H9 (cell line): ENCODE measurements around the gene MBD3L2. TPM values are rescaled to one million over a fixed set of nuclear protein-coding genes. Genes with fewer than 3 reads are reported as not detected.

Experiments
- DNase-seq: peaks from one replicate; pipeline ENCODE4 v3.0.0-alpha.2; 2017
- H2AFZ ChIP-seq: one replicate; pipeline ENCODE4 v1.6.1; 2013; ENCODE audit warnings: mild to moderate bottlenecking, low read length, control low read depth, moderate library complexity
- H2AK5ac ChIP-seq: 2 replicates; pipeline ENCODE4 v1.6.1; 2013; ENCODE audit warnings: low read length, control low read depth, mixed read lengths; ENCODE audit not compliant: insufficient read length
- H2BK120ac ChIP-seq: one replicate; pipeline ENCODE4 v1.6.1; 2013; ENCODE audit warnings: low read depth, mild to moderate bottlenecking, low read length, control low read depth, inconsistent platforms; ENCODE audit not compliant: poor library complexity, severe bottlenecking
- H2BK12ac ChIP-seq: 2 replicates; pipeline ENCODE4 v1.6.1; 2013; ENCODE audit warnings: low read length, control low read depth, mixed read lengths, low read depth; ENCODE audit not compliant: insufficient read length
- H2BK15ac ChIP-seq: 2 replicates; pipeline ENCODE4 v1.6.1; 2013; ENCODE audit warnings: low read depth, low read length, control low read depth
- H2BK20ac ChIP-seq: one replicate; pipeline ENCODE4 v1.6.1; 2013; ENCODE audit warnings: low read depth, mild to moderate bottlenecking, low read length, control low read depth, inconsistent platforms; ENCODE audit not compliant: poor library complexity, severe bottlenecking
- H2BK5ac ChIP-seq: 2 replicates; pipeline ENCODE4 v1.6.1; 2013; ENCODE audit warnings: low read length, control low read depth, mixed read lengths; ENCODE audit not compliant: insufficient read length
- H3K14ac ChIP-seq: 2 replicates; pipeline ENCODE4 v1.6.1; 2013; ENCODE audit warnings: low read length, control low read depth; ENCODE audit not compliant: insufficient read depth
- H3K18ac ChIP-seq: 2 replicates; pipeline ENCODE4 v1.6.1; 2013; ENCODE audit warnings: low read depth, mild to moderate bottlenecking, mixed read lengths, low read length, control low read depth; ENCODE audit not compliant: insufficient read length
- H3K23ac ChIP-seq: 2 replicates; pipeline ENCODE4 v1.6.1; 2013; ENCODE audit warnings: low read length, control low read depth, mixed read lengths, low read depth; ENCODE audit not compliant: insufficient read length
- H3K23me2 ChIP-seq: 2 replicates; pipeline ENCODE4 v1.6.1; 2013; ENCODE audit warnings: low read depth, mild to moderate bottlenecking, mixed read lengths, low read length, control low read depth; ENCODE audit not compliant: insufficient read length, poor library complexity, severe bottlenecking
- H3K27ac ChIP-seq: 2 replicates; pipeline ENCODE4 v1.5.1; 2013; ENCODE audit warnings: low read length, control low read depth, mixed read lengths, low read depth; ENCODE audit not compliant: insufficient read length
- H3K27me3 ChIP-seq: 2 replicates; pipeline ENCODE4 v1.6.1; 2013; ENCODE audit warnings: low read length, control low read depth, inconsistent platforms; ENCODE audit not compliant: insufficient read depth
- H3K4ac ChIP-seq: 2 replicates; pipeline ENCODE4 v1.6.1; 2013; ENCODE audit warnings: low read depth, mild to moderate bottlenecking, control low read depth, inconsistent platforms, low read length, moderate library complexity
- H3K4me1 ChIP-seq: 2 replicates; pipeline ENCODE4 v1.6.1; 2013; ENCODE audit warnings: low read length, control low read depth, inconsistent platforms; ENCODE audit not compliant: insufficient read depth
- H3K4me2 ChIP-seq: 2 replicates; pipeline ENCODE4 v1.6.1; 2013; ENCODE audit warnings: low read length, control low read depth, mixed read lengths; ENCODE audit not compliant: insufficient read length, insufficient read depth
- H3K56ac ChIP-seq: 2 replicates; pipeline ENCODE4 v1.6.1; 2013; ENCODE audit warnings: low read depth, mild to moderate bottlenecking, mixed read lengths, low read length, control low read depth; ENCODE audit not compliant: insufficient read length
- H3K79me1 ChIP-seq: 2 replicates; pipeline ENCODE4 v1.6.1; 2013; ENCODE audit warnings: low read depth, mild to moderate bottlenecking, moderate library complexity, low read length, control low read depth, inconsistent platforms; ENCODE audit not compliant: insufficient read depth, poor library complexity, severe bottlenecking
- H3K79me2 ChIP-seq: 2 replicates; pipeline ENCODE4 v1.6.1; 2013; ENCODE audit warnings: low read length, control low read depth, inconsistent platforms; ENCODE audit not compliant: insufficient read depth
- H3K9ac ChIP-seq: 2 replicates; pipeline ENCODE4 v1.6.1; 2013; ENCODE audit warnings: low read length, control low read depth, mixed read lengths; ENCODE audit not compliant: insufficient read length; ENCODE audit errors: extremely low read depth
- H3K9me3 ChIP-seq: one replicate; pipeline ENCODE4 v1.6.1; 2013; ENCODE audit warnings: low read depth, low read length, inconsistent platforms; ENCODE audit not compliant: control insufficient read depth
- H3T11ph ChIP-seq: one replicate; pipeline ENCODE4 v1.6.1; 2013; ENCODE audit warnings: mild to moderate bottlenecking, low read length, control low read depth, inconsistent platforms
- H4K20me1 ChIP-seq: one replicate; pipeline ENCODE4 v1.6.1; 2013; ENCODE audit not compliant: control insufficient read depth, insufficient read length, insufficient read depth
- H4K5ac ChIP-seq: 2 replicates; pipeline ENCODE4 v1.6.1; 2013; ENCODE audit warnings: low read depth, mild to moderate bottlenecking, mixed read lengths, low read length, control low read depth; ENCODE audit not compliant: insufficient read length
- H4K8ac ChIP-seq: replicated peaks from 2 replicates; pipeline ENCODE4 v1.6.1; 2013; ENCODE audit warnings: low read length, control low read depth, mixed read lengths, low read depth; ENCODE audit not compliant: insufficient read length
- H4K91ac ChIP-seq: 2 replicates; pipeline ENCODE4 v1.6.1; 2013; ENCODE audit warnings: low read depth, mild to moderate bottlenecking, moderate library complexity, mixed read lengths, low read length, control low read depth; ENCODE audit not compliant: insufficient read length
- H3K27ac Mint-ChIP-seq, 3 experiments: 2 replicates in 2 of 3; 3 replicates in 1 of 3; pipeline ENCODE4 v1.8.0; 2020 to 2021; ENCODE audit warnings: mixed read lengths in 3 of 3, mild to moderate bottlenecking in 1 of 3, moderate library complexity in 1 of 3
- H3K27me3 Mint-ChIP-seq: 2 replicates; pipeline ENCODE4 v1.8.0; 2021; ENCODE audit warnings: low read depth, mild to moderate bottlenecking, moderate library complexity, mixed read lengths
- H3K36me3 Mint-ChIP-seq, 3 experiments: 2 replicates in 2 of 3; 3 replicates in 1 of 3; pipeline ENCODE4 v1.8.0; 2020 to 2021; ENCODE audit warnings: low read depth in 3 of 3, mixed read lengths in 3 of 3; ENCODE audit not compliant: insufficient read depth in 1 of 3
- H3K4me1 Mint-ChIP-seq, 2 experiments: 2 replicates each; pipeline ENCODE4 v1.8.0; 2020; ENCODE audit warnings: mixed read lengths in 2 of 2
- H3K4me3 Mint-ChIP-seq, 2 experiments: 2 replicates in 1 of 2; 3 replicates in 1 of 2; pipeline ENCODE4 v1.8.0; 2020 to 2021; ENCODE audit warnings: mild to moderate bottlenecking in 2 of 2, mixed read lengths in 2 of 2, moderate library complexity in 1 of 2
- H3K9me3 Mint-ChIP-seq, 2 experiments: 2 replicates in 1 of 2; 3 replicates in 1 of 2; pipeline ENCODE4 v1.8.0; 2020; ENCODE audit warnings: mild to moderate bottlenecking in 2 of 2, mixed read lengths in 2 of 2, moderate library complexity in 1 of 2
- CTCF ChIP-seq: fragments of 200-600 bp; sonication (generic); conservative IDR thresholded peaks from 3 replicates; pipeline ENCODE4 v1.8.0; 2021; ENCODE audit warnings: antibody characterized with exemption, mild to moderate bottlenecking
- WGBS: extraction: QIAGEN DNeasy Blood & Tissue Kit; methylation state at CpG from one replicate; pipeline ENCODE4 v1.1.7; 2013; ENCODE audit warnings: missing lambda C conversion rate, low lambda C conversion rate, mixed read lengths; ENCODE audit not compliant: insufficient read length; ENCODE audit errors: extremely low coverage; 5-methylcytosine and 5-hydroxymethylcytosine counted together
- total RNA-seq: library from RNA; stranded (reverse); gene quantifications from 2 replicates; pipeline ENCODE4 v1.2.1, GENCODE V29; 2021

MBD3L2 gene
- total RNA-seq, 1 experiment from 2014 or later, result not detected

DNA sequence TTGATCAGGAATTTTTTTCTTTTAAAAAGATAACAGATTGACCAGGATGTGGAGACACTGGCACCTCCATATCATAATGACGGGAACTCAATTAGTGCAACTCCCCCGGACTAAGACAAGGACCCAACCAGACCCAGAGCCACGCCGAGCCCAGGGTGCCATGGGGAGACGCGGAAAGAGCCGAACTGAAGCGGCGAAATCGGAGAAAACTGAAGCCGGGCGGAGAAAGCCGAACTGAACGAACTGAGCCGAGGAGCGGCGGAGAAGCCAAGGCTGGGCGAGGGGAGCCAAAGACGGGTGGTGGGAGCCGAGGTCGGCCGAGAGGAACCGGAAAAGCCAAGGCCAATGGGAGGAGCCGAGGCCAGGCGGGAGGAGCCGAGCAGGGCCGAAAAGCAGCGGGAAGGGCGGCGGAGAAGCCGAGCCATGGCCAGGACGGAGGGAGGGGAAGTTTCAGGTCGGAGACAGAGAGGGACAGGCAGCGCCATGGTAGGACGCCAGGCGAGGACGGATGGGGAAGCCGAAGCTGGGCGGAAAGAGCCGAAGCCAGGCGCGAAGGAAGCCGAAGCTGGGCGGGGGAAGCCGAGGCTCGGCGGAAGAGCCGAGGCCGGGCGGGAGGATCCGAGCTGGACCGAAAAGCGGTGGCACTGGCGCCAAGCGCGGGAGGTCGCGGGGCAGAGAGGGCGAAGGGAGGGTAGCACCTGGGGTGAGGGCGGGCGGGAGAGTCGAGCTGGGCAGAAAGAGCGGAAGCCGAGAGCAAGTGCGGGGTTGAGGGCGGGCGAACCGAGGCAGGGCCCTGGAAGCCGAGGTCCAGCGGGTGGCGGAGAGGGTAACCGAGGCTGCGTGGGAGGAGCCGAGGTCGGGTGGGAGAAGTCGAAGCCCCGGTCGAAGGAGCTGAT lies 49.8 kb downstream of the MBD3L2 start:
- no CpG with 5 or more reads among the region's 78 CpGs for WGBS
- no peak overlapping the region for H2BK15ac ChIP-seq
- peak overlapping the region; percentile 43 for H3K27ac ChIP-seq
- H3K4me1 ChIP-seq, result no peaks in the 10 kb centered on the region
- H3K27ac Mint-ChIP-seq, result peak overlapping the region; percentile 96 to 99 (median 98)
- no peak for TF ChIP-seq CTCF
- H3K14ac ChIP-seq, result peak overlapping the region; percentile 97
- H2BK120ac ChIP-seq, result no peak overlapping the region
- no peaks in the 10 kb centered on the region for H3K79me1 ChIP-seq
- H3K56ac ChIP-seq, result no peak overlapping the region
- H4K20me1 ChIP-seq, result no peaks in the 10 kb centered on the region
- peaks cover 6% of the 10 kb centered on the region for H3K27me3 Mint-ChIP-seq
- H2AFZ ChIP-seq, result no peak overlapping the region
- H3K79me2 ChIP-seq, result no peaks in the 10 kb centered on the region
- no peak overlapping the region for H4K91ac ChIP-seq
- H3T11ph ChIP-seq, result no peak overlapping the region
- no peak overlapping the region for H3K4ac ChIP-seq
- DNase-seq, result peak; percentile 93
- H3K23me2 ChIP-seq, result no peaks in the 10 kb centered on the region
- peaks cover 5% of the 10 kb centered on the region for H3K9me3 ChIP-seq
- H2BK12ac ChIP-seq, result no peak overlapping the region
- H3K4me2 ChIP-seq, result peak overlapping the region; percentile 54
- peak overlapping the region; percentile 84 for H3K9ac ChIP-seq
- peak overlapping the region; percentile 84 to 86 for H3K4me3 Mint-ChIP-seq
- no peak overlapping the region for H2BK5ac ChIP-seq
- H2AK5ac ChIP-seq, result no peak overlapping the region
- H3K18ac ChIP-seq, result peak overlapping the region; percentile 98
- H2BK20ac ChIP-seq, result no peak overlapping the region
- H3K4me1 Mint-ChIP-seq, result peaks cover 10 to 11% of the 10 kb centered on the region in 2 experiments
- H4K8ac ChIP-seq, result no peak overlapping the region
- H3K27me3 ChIP-seq, result no peaks in the 10 kb centered on the region
- H3K36me3 Mint-ChIP-seq, result peaks cover 27 to 30% (median 29%) of the 10 kb centered on the region in 3 experiments
- no peak overlapping the region for H4K5ac ChIP-seq
- no peak overlapping the region for H3K23ac ChIP-seq
- H3K9me3 Mint-ChIP-seq, result peaks cover 37 to 38% of the 10 kb centered on the region in 2 experiments
